Measurements from ENCODE around the gene SAP30BP. TPM values are rescaled to one million over a fixed set of nuclear protein-coding genes. Genes with fewer than 3 reads are reported as not detected.

Gene SAP30BP
- total and polyA plus RNA-seq, 2 of the 13 experiments (the other 11 are each of a cell fraction or from before 2014, with no cell fraction given): 67.7 to 99.4 TPM

DNA sequence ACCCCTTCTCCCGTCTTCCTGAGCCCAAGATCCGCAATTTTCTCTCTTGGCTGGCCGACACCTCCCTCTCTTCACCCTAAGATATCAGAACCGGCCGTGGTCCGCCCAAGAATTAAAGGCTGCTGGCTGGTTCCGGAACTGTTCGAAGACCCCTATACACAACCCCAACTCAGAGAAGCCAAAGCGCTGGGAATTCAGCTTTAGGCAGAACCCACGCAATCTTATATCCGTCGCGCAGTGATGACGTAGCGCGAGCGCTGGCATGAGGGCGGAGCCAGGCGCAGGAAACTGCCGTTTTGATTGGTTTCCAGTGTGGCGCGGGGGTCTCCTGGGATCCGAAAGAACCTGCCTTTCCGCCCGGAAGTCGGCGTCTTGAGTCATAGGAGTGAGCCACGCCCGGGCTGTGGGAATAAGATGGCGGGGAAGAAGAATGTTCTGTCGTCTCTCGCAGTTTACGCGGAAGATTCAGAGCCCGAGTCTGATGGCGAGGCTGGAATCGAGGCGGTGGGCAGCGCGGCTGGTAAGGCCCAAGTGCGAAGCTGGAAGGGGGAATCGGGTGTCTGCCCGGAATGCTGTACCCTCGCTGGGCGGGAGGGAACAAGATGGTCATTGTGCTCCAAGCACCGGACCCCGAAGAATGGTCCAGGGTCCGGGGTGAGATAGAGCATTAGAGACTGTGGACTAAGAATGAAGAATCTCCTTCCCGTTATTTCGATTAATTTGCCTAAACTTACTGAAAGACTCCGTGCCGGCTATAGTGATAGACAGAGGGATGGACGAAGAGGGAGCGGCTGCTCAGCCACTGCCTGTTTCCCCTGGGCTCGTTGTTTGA, at the start of gene SAP30BP, which contains the start of gene RECQL5 (continued):
- TF ChIP-seq KLF12 (CRISPR knock-in tag; IDR thresholded peaks at IDR 0.05; ENCODE audit: borderline replicate concordance): peak; percentile 81; the same call in 1 of the 2 replicates
- 0 out of 2 replicates have a peak, but pooled peaks have one; percentile 42 for TF ChIP-seq ZNF773 (CRISPR knock-in tag; IDR thresholded peaks at IDR 0.05; ENCODE audit: borderline replicate concordance)
- TF ChIP-seq PITX1 (CRISPR knock-in tag; IDR thresholded peaks at IDR 0.05): peak; percentile 87
- 0 out of 2 replicates have a peak, but pooled peaks have one; percentile 15 for TF ChIP-seq ZMYM2 (CRISPR knock-in tag; IDR thresholded peaks at IDR 0.05)
- TF ChIP-seq HOXA9 (CRISPR knock-in tag; IDR thresholded peaks at IDR 0.05; ENCODE audit: borderline replicate concordance): no peak
- TF ChIP-seq IKZF1 (IDR thresholded peaks at IDR 0.05): no peak
- TF ChIP-seq, protein P1, sequence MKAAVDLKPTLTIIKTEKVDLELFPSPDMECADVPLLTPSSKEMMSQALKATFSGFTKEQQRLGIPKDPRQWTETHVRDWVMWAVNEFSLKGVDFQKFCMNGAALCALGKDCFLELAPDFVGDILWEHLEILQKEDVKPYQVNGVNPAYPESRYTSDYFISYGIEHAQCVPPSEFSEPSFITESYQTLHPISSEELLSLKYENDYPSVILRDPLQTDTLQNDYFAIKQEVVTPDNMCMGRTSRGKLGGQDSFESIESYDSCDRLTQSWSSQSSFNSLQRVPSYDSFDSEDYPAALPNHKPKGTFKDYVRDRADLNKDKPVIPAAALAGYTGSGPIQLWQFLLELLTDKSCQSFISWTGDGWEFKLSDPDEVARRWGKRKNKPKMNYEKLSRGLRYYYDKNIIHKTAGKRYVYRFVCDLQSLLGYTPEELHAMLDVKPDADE (CRISPR knock-in tag; IDR thresholded peaks at IDR 0.05): no peak
- TF ChIP-seq SOX6 (IDR thresholded peaks at IDR 0.05): no peak
- TF ChIP-seq SOX6 (CRISPR knock-in tag; IDR thresholded peaks at IDR 0.05): peak; percentile 62
- peak; percentile 63; the same call in 1 of the 2 replicates for TF ChIP-seq HOXD1 (CRISPR knock-in tag; IDR thresholded peaks at IDR 0.05)
- peak; percentile 91; the same call in 2 of the 3 replicates for TF ChIP-seq MXI1 (IDR thresholded peaks at IDR 0.05; ENCODE audit: borderline replicate concordance, low read depth, low read length)
- TF ChIP-seq ZBTB8A (CRISPR knock-in tag; IDR thresholded peaks at IDR 0.05; ENCODE audit: borderline replicate concordance, low read depth): no peak
- TF ChIP-seq KAT8 (CRISPR knock-in tag; IDR thresholded peaks at IDR 0.05): peak; percentile 100
- TF ChIP-seq ZNF883 (CRISPR knock-in tag; IDR thresholded peaks at IDR 0.05; ENCODE audit: not compliant biosample characterization): peak; percentile 26
- TF ChIP-seq, protein P2, sequence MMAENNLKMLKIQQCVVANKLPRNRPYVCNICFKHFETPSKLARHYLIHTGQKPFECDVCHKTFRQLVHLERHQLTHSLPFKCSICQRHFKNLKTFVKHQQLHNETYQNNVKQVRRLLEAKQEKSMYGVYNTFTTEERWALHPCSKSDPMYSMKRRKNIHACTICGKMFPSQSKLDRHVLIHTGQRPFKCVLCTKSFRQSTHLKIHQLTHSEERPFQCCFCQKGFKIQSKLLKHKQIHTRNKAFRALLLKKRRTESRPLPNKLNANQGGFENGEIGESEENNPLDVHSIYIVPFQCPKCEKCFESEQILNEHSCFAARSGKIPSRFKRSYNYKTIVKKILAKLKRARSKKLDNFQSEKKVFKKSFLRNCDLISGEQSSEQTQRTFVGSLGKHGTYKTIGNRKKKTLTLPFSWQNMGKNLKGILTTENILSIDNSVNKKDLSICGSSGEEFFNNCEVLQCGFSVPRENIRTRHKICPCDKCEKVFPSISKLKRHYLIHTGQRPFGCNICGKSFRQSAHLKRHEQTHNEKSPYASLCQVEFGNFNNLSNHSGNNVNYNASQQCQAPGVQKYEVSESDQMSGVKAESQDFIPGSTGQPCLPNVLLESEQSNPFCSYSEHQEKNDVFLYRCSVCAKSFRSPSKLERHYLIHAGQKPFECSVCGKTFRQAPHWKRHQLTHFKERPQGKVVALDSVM (CRISPR knock-in tag; IDR thresholded peaks at IDR 0.05): no peak
- TF ChIP-seq ZNF766 (CRISPR knock-in tag; IDR thresholded peaks at IDR 0.05; ENCODE audit: borderline replicate concordance): 0 out of 2 replicates have a peak, but pooled peaks have one; percentile 18
- TF ChIP-seq GATAD2A (CRISPR knock-in tag; IDR thresholded peaks at IDR 0.05): peak; percentile 40; the same call in 1 of the 2 replicates
- TF ChIP-seq ZNF510 (CRISPR knock-in tag; IDR thresholded peaks at IDR 0.05; ENCODE audit: low read depth): peak; percentile 96; the same call in 1 of the 2 replicates
- peak; percentile 18; the same call in 1 of the 2 replicates for TF ChIP-seq SRF (IDR thresholded peaks at IDR 0.05; ENCODE audit: low read depth, low read length)
- TF ChIP-seq ELF4 (CRISPR knock-in tag; IDR thresholded peaks at IDR 0.05; ENCODE audit: borderline replicate concordance): peak; percentile 98
- TF ChIP-seq, protein P3, sequence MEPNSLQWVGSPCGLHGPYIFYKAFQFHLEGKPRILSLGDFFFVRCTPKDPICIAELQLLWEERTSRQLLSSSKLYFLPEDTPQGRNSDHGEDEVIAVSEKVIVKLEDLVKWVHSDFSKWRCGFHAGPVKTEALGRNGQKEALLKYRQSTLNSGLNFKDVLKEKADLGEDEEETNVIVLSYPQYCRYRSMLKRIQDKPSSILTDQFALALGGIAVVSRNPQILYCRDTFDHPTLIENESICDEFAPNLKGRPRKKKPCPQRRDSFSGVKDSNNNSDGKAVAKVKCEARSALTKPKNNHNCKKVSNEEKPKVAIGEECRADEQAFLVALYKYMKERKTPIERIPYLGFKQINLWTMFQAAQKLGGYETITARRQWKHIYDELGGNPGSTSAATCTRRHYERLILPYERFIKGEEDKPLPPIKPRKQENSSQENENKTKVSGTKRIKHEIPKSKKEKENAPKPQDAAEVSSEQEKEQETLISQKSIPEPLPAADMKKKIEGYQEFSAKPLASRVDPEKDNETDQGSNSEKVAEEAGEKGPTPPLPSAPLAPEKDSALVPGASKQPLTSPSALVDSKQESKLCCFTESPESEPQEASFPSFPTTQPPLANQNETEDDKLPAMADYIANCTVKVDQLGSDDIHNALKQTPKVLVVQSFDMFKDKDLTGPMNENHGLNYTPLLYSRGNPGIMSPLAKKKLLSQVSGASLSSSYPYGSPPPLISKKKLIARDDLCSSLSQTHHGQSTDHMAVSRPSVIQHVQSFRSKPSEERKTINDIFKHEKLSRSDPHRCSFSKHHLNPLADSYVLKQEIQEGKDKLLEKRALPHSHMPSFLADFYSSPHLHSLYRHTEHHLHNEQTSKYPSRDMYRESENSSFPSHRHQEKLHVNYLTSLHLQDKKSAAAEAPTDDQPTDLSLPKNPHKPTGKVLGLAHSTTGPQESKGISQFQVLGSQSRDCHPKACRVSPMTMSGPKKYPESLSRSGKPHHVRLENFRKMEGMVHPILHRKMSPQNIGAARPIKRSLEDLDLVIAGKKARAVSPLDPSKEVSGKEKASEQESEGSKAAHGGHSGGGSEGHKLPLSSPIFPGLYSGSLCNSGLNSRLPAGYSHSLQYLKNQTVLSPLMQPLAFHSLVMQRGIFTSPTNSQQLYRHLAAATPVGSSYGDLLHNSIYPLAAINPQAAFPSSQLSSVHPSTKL (CRISPR knock-in tag; IDR thresholded peaks at IDR 0.05): peak; percentile 37; the same call in 1 of the 2 replicates
- peak; percentile 62 for TF ChIP-seq ATF7 (IDR thresholded peaks at IDR 0.05)
- TF ChIP-seq ATF7 (CRISPR knock-in tag; IDR thresholded peaks at IDR 0.05): no peak
